HFF-Myc (cell line): ENCODE data around the gene KRTAP4-7.
"Not testable (repeated sequence)": the region's sequence is repeated elsewhere in the genome, so short reads cannot be mapped to it uniquely, and the experiment has no call there.

Experiments
- DNase-seq: peaks from one replicate; pipeline ENCODE4 v3.0.0-alpha.2; 2011; ENCODE audit warnings: low read depth; ENCODE audit errors: extremely low read depth
- H3K4me3 ChIP-seq: replicated peaks from 2 replicates; pipeline ENCODE4 v1.5.1; 2011; ENCODE audit warnings: low read depth, mild to moderate bottlenecking, control low read depth, low read length
- TF ChIP-seq, protein P1 (sequence below): IDR thresholded peaks from 2 replicates; pipeline ENCODE4 v1.5.1; 2012; ENCODE audit warnings: mild to moderate bottlenecking, low read depth, low read length, control low read depth; ENCODE audit errors: missing control alignments

KRTAP4-7 gene

GRCh38 chr17:41098481-41098880, 14.5 kb downstream of the KRTAP4-7 start:
- peak; percentile 80 for DNase-seq
- H3K4me3 ChIP-seq: no peak overlapping the region
- TF ChIP-seq, protein P1, sequence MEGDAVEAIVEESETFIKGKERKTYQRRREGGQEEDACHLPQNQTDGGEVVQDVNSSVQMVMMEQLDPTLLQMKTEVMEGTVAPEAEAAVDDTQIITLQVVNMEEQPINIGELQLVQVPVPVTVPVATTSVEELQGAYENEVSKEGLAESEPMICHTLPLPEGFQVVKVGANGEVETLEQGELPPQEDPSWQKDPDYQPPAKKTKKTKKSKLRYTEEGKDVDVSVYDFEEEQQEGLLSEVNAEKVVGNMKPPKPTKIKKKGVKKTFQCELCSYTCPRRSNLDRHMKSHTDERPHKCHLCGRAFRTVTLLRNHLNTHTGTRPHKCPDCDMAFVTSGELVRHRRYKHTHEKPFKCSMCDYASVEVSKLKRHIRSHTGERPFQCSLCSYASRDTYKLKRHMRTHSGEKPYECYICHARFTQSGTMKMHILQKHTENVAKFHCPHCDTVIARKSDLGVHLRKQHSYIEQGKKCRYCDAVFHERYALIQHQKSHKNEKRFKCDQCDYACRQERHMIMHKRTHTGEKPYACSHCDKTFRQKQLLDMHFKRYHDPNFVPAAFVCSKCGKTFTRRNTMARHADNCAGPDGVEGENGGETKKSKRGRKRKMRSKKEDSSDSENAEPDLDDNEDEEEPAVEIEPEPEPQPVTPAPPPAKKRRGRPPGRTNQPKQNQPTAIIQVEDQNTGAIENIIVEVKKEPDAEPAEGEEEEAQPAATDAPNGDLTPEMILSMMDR: no peak

DNA sequence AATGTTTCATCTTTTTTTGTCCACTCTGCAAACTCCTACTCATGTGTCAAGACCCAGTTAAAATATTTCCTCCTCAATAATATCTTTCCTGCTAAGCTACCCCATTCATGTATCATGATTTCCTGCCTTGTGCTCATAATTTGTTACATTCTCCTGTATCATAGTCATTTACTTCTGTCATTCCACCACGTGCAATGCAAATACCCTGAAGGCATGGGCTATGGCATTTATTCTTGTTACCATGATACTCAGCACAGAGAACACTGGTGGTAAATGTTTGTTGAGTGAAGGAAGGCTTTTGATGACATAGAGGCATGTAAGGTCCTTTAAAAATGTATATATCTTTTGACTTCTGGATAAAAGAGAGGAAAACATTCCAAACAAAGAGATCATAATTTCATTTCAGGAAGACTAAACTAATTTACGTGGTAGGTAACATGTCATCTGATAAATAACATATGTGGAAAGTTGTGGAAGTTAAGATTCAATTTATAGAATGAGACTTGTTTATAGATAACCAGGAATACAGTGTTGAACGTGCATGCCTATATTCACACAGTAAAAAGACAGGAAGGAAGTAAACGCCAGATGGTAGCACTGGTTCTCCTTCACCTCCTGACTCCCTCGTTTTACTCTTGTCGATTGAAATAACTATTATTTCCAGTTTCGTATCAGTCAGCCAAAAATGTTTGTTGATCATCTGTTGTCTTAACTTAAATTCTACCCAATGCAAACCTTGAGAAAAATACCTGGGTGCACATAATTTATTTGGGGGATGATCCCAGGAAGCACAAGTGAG, 15.9 kb downstream of the KRTAP4-7 start:
- DNase-seq: peak; percentile 95
- H3K4me3 ChIP-seq: not testable (repeated sequence)

DNA sequence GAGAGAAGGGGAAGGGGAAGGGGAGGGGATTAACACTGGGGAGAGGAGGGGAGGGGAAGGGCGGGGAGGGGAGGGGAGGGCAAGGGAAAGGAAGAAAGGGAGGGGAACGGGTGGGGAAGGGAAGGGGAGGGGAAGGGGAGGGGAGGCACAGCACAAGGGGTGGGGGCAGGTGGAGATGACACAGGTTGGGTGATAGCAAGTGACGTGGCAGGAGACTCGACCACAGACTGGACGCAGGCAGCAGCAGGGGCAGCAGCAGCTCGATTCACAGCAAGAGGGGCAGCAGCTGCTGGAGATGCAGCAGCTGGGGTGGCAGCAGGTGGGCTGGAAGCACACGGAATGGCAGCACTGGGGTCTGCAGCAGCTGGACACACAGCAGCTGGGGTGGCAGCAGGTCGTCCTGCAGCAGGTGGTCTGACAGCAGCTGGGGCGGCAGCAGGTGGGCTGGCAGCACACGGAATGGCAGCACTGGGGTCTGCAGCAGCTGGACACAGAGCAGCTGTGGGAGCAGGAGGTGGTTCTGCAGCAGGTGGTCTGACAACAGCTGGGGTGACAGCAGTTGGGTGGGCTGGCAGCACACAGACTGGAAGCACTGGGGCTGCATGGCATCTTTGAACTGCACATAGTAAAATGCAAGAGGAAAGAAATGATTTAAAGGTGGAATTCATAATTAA, 17.8 kb downstream of the KRTAP4-7 start, which contains the start of gene KRTAP4-16:
Gene KRTAP4-16 (minus strand): TSS at position 624 of the 674 bp plus-strand sequence. CDS start 0 bp downstream, at position 624.
- no peak within 1 kb of the TSS for H3K4me3 ChIP-seq
- DNase-seq: no peak
- TF ChIP-seq, protein P1: no peak

DNA sequence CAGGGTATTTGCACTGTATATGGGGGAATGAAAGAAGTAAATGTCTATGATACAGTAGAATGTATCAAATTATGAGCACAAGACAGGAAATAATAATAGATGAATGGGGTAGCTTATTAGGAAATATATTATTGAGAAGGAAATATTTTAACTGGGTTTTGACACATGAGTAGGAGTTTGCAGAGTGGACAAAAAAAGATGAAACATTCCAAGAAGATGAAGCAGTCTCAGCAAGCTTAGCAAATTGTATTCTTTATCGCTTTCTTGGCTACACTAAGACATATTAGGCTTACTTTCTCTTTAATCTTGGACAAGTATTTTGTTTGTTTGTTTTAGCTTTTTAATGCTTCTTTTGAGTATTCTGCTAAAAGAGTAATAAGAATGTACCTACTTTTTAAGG, 19.9 kb downstream of the KRTAP4-7 start:
- TF ChIP-seq, protein P1: no peak
- DNase-seq: no peak
- H3K4me3 ChIP-seq: no peak overlapping the region

DNA sequence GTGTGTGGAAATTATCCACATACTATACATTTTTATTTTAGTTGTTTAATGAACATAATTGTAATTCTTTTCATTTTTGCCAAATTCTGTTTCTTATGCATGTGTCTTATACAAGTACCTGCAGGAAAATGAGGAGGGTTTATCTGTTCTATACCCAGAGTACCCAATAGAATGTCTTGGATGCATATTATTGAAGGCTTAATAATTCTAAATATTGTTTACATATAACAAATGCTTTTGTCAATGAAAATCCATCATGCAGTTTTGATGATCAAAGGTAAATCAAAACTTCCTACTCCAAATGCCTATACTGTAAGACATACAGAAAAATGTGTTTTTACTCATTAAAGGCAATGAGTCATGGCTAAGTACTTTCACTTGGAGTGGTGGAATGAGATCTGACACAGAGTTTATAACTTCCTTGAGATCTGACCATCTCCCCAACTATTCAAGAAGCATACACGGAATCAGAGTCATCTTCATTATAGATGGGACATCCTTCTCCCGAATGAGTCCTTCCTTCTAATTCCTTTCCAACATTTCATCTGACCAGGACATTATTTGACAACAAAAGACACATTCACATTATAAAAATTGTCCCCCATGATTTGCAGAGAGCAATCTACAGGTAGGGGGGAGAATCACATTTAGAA, 20.6 kb downstream of the KRTAP4-7 start:
- H3K4me3 ChIP-seq: not testable (repeated sequence)

GRCh38 chr17:41105347-41105746, 21.4 kb downstream of the KRTAP4-7 start, which contains the start of gene KRTAP4-9:
Gene KRTAP4-9, plus strand, starts transcription at chr17:41105389. Its CDS starts 0 bp downstream, at chr17:41105389.
- H3K4me3 ChIP-seq, DNase-seq: not testable (repeated sequence)

More for the DNA sequence above, 20.6 kb downstream of the KRTAP4-7 start:
- not testable (repeated sequence) for DNase-seq

DNA sequence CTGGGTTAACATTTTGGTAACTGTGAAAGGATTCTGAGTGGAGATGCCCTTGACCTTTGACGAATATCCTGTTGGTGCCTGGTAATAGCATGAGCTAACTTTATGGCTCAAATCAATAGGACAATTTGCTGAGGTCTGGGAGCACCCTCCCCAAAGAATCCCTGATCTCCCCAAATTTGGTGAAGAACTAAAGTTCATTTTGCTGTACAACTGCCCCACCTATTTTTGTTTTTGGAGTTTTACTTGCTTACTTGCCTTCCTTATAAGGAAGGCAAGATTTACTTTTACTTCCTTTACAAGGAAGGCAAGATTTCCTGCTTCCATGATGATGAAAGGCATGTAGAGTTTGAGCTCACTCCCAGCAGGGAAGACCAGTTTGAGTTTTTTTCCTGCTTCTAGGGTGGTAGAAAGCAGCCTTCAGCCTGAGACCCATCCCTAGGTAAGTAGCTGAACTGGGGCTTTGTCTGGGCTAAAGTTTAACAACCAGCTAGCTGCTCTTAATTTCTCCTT, 24.0 kb downstream of the KRTAP4-7 start:
- TF ChIP-seq, protein P1: no peak
- DNase-seq: no peak
- H3K4me3 ChIP-seq: no peak overlapping the region

DNA sequence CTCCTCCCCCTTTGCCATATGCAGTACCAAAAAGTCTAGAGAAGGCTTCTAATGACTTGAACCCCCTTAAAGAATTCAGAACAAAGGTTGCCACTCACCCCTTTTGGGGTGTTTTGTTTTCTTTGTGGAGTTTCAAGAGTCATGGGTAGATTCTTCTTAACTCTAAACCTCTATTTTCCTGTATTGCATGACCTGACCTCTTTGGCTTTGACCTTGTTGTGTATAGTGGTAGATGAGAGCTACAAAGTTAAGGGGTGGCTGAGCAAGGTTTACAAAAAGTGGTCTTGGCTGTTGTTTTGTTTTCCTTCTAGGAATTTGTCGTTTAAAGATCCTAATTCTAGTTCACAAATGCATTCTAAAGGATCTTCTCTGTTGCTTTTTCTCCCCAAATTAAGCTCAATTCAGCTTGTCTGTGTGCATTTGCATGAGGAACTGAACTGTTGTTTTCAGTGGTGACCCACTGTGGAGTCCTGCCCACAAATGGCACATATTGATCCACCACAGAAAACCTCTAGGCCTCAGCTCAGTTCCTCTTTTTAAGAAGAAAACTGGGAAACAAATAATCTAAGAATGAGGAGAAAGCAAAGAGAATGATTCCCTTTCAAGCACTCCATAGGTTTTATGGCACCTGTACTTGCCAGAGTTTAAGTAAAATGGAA, 24.9 kb downstream of the KRTAP4-7 start:
- DNase-seq, H3K4me3 ChIP-seq: not testable (repeated sequence)
